Measurements from ENCODE around the gene MRPS18A. TPM values are rescaled to one million over a fixed set of nuclear protein-coding genes. Genes with fewer than 3 reads are reported as not detected.

The MRPS18A gene
- total and polyA plus RNA-seq, 2 experiments from 2014 or later, result 58.6 to 62.7 TPM

GRCh38 chr6:43735642-43736199 lies 48.1 kb upstream of the MRPS18A start (continued):
- TF ChIP-seq REST (IDR thresholded peaks at IDR 0.05; ENCODE audit: unreplicated experiment) (no peak), ZNF331 (CRISPR knock-in tag; IDR thresholded peaks at IDR 0.05; ENCODE audit: low read depth) (no peak), JUNB (IDR thresholded peaks at IDR 0.05; ENCODE audit: unreplicated experiment) (no peak), EZH2 (IDR thresholded peaks at IDR 0.05; ENCODE audit: low read depth, unreplicated experiment) (no peak), EZH2phosphoT487 (IDR thresholded peaks at IDR 0.05; ENCODE audit: unreplicated experiment) (no peak), ZNF114 (CRISPR knock-in tag; IDR thresholded peaks at IDR 0.05) (no peak), CREB1 (CRISPR knock-in tag; IDR thresholded peaks at IDR 0.05; ENCODE audit: low read depth) (no peak), POLR2AphosphoS5 (IDR thresholded peaks at IDR 0.05; ENCODE audit: low read depth) (no peak), NANOG (IDR thresholded peaks at IDR 0.05; ENCODE audit: borderline replicate concordance) (no peak)

GRCh38 chr6:43734294-43734665 lies 46.7 kb upstream of the MRPS18A start:
- H3K4me3 ChIP-seq, result no peak overlapping the region
- H3K4me2 ChIP-seq, result no peak overlapping the region
- peaks cover 6% of the 10 kb centered on the region; the same call in 1 of the 2 replicates for H3K36me3 ChIP-seq (ENCODE audit: insufficient read depth)
- no peaks in the 10 kb centered on the region for H3F3A ChIP-seq (replicated peaks; ENCODE audit: low read depth)
- H3K9me2 ChIP-seq (ENCODE audit: insufficient read depth), result no peaks in the 10 kb centered on the region
- peaks cover 7% of the 10 kb centered on the region for H3K27me3 Mint-ChIP-seq (ENCODE audit: insufficient read depth, low read depth, poor library complexity)
- H3K27ac ChIP-seq (ENCODE audit: low read depth), result no peak overlapping the region
- no peak for DNase-seq (ENCODE audit: low spot score)
- H3K4me1 ChIP-seq (ENCODE audit: insufficient read depth), result no peaks in the 10 kb centered on the region
- H2AFZ ChIP-seq, result no peak overlapping the region
- peaks cover 12% of the 10 kb centered on the region; the same call in 2 of the 3 replicates for H3K4me1 Mint-ChIP-seq
- H3K27me3 ChIP-seq (ENCODE audit: insufficient read depth), result no peaks in the 10 kb centered on the region
- H3K36me3 Mint-ChIP-seq (ENCODE audit: low read depth), result no peaks in the 10 kb centered on the region
- ATAC-seq, result no peak; the same call in 2 of the 3 replicates
- H3K27ac Mint-ChIP-seq, result no peak overlapping the region
- TF ChIP-seq POLR2AphosphoS5 (IDR thresholded peaks at IDR 0.05; ENCODE audit: low read depth) (no peak), ZNF462 (CRISPR knock-in tag; IDR thresholded peaks at IDR 0.05) (no peak)
- no peaks in the 10 kb centered on the region for H3K79me2 ChIP-seq (replicated peaks; ENCODE audit: insufficient read depth)
- H3K9me3 Mint-ChIP-seq, result peaks cover 18% of the 10 kb centered on the region; the same call in 2 of the 3 replicates
- H3K4me3 Mint-ChIP-seq, result no peak overlapping the region
- H4K20me1 ChIP-seq (replicated peaks; ENCODE audit: insufficient read depth), result no peaks in the 10 kb centered on the region

All from GM23338 (cell line).